Osteocyte (in vitro differentiated cells): Measurements from ENCODE around the gene REEP2. TPM values are rescaled to one million over a fixed set of nuclear protein-coding genes. Genes with fewer than 3 reads are reported as not detected.

ENCODE experiments used
- DNase-seq: peaks from one replicate; pipeline ENCODE4 v3.0.0; 2021; ENCODE audit warnings: mixed read lengths; ENCODE audit not compliant: unreplicated experiment; ENCODE audit errors: extremely low spot score
- H3K27ac Mint-ChIP-seq: one replicate; pipeline ENCODE4 v1.8.0; 2021; ENCODE audit warnings: mild to moderate bottlenecking, mixed read lengths; ENCODE audit not compliant: unreplicated experiment
- H3K27me3 Mint-ChIP-seq: one replicate; pipeline ENCODE4 v1.8.0; 2021; ENCODE audit warnings: mixed read lengths; ENCODE audit not compliant: unreplicated experiment
- H3K36me3 Mint-ChIP-seq: one replicate; pipeline ENCODE4 v1.8.0; 2021; ENCODE audit warnings: mixed read lengths; ENCODE audit not compliant: unreplicated experiment
- H3K4me1 Mint-ChIP-seq: one replicate; pipeline ENCODE4 v1.8.0; 2021; ENCODE audit warnings: mixed read lengths; ENCODE audit not compliant: unreplicated experiment
- H3K4me3 Mint-ChIP-seq: one replicate; pipeline ENCODE4 v1.8.0; 2021; ENCODE audit warnings: mild to moderate bottlenecking, moderate library complexity, mixed read lengths; ENCODE audit not compliant: unreplicated experiment
- H3K9me3 Mint-ChIP-seq: one replicate; pipeline ENCODE4 v1.8.0; 2021; ENCODE audit warnings: mixed read lengths; ENCODE audit not compliant: unreplicated experiment
- total RNA-seq: library from RNA; stranded (reverse); gene quantifications from 2 replicates; pipeline ENCODE4 v1.2.1, GENCODE V29; 2021
- TF ChIP-seq, protein P1 (sequence below): fragments of 200-600 bp; sonication (generic); IDR thresholded peaks from 2 replicates; pipeline ENCODE4 v1.5.0; 2021; ENCODE audit warnings: antibody characterized with exemption, mild to moderate bottlenecking, moderate library complexity

REEP2 gene
- total RNA-seq, 1 donor from 2014 or later, result 18.3 TPM

GRCh38 chr5:138448481-138449398 lies 9.9 kb downstream of the REEP2 start:
- peak overlapping the region; percentile 92 for H3K27ac Mint-ChIP-seq
- H3K4me1 Mint-ChIP-seq, result peaks cover 23% of the 10 kb centered on the region
- peaks cover 3% of the 10 kb centered on the region for H3K27me3 Mint-ChIP-seq
- peak; percentile 93 for DNase-seq
- TF ChIP-seq, protein P1, sequence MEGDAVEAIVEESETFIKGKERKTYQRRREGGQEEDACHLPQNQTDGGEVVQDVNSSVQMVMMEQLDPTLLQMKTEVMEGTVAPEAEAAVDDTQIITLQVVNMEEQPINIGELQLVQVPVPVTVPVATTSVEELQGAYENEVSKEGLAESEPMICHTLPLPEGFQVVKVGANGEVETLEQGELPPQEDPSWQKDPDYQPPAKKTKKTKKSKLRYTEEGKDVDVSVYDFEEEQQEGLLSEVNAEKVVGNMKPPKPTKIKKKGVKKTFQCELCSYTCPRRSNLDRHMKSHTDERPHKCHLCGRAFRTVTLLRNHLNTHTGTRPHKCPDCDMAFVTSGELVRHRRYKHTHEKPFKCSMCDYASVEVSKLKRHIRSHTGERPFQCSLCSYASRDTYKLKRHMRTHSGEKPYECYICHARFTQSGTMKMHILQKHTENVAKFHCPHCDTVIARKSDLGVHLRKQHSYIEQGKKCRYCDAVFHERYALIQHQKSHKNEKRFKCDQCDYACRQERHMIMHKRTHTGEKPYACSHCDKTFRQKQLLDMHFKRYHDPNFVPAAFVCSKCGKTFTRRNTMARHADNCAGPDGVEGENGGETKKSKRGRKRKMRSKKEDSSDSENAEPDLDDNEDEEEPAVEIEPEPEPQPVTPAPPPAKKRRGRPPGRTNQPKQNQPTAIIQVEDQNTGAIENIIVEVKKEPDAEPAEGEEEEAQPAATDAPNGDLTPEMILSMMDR, result no peak
- no peak overlapping the region for H3K4me3 Mint-ChIP-seq
- H3K9me3 Mint-ChIP-seq, result no peaks in the 10 kb centered on the region
- no peaks in the 10 kb centered on the region for H3K36me3 Mint-ChIP-seq

GRCh38 chr5:138449501-138450239 lies 10.8 kb downstream of the REEP2 start:
- H3K4me3 Mint-ChIP-seq, result no peak overlapping the region
- peak; percentile 97 for DNase-seq
- TF ChIP-seq, protein P1, result peak; percentile 93
- peak overlapping the region; percentile 92 for H3K27ac Mint-ChIP-seq
- peaks cover 23% of the 10 kb centered on the region for H3K4me1 Mint-ChIP-seq
- H3K27me3 Mint-ChIP-seq, result peaks cover 3% of the 10 kb centered on the region
- H3K36me3 Mint-ChIP-seq, result no peaks in the 10 kb centered on the region
- H3K9me3 Mint-ChIP-seq, result no peaks in the 10 kb centered on the region

GRCh38 chr5:138450971-138451370 lies 12.1 kb downstream of the REEP2 start:
- H3K36me3 Mint-ChIP-seq, result no peaks in the 10 kb centered on the region
- no peak overlapping the region for H3K27ac Mint-ChIP-seq
- no peak overlapping the region for H3K4me3 Mint-ChIP-seq
- H3K27me3 Mint-ChIP-seq, result peaks cover 3% of the 10 kb centered on the region
- H3K4me1 Mint-ChIP-seq, result peaks cover 23% of the 10 kb centered on the region
- TF ChIP-seq, protein P1, result no peak
- DNase-seq, result no peak
- H3K9me3 Mint-ChIP-seq, result no peaks in the 10 kb centered on the region

DNA sequence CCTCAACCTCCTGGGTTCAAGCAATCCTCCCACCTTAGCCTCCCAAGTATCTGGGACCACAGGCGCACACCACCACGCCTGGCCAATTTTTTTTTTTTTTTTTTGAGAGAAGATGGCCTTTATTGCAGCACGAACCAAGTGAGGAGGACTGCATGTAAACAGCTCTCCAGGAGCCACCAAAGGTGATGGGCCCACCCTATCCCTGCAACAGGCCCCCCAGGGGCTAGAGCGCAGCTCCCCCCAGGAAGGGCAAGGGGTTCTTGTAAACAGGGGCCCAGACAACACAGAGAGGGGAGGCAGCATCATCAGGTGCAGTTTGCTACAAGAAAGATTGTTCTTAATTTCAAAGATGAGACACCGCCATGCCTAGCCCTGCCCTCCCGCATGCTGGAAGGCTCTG lies 13.9 kb downstream of the REEP2 start:
- TF ChIP-seq, protein P1, result no peak
- peaks cover 3% of the 10 kb centered on the region for H3K27me3 Mint-ChIP-seq
- peaks cover 23% of the 10 kb centered on the region for H3K4me1 Mint-ChIP-seq
- no peak overlapping the region for H3K4me3 Mint-ChIP-seq
- DNase-seq, result no peak
- no peaks in the 10 kb centered on the region for H3K9me3 Mint-ChIP-seq
- H3K27ac Mint-ChIP-seq, result no peak overlapping the region
- H3K36me3 Mint-ChIP-seq, result no peaks in the 10 kb centered on the region

GRCh38 chr5:138453590-138453989 lies 14.7 kb downstream of the REEP2 start:
- TF ChIP-seq, protein P1, result no peak
- H3K9me3 Mint-ChIP-seq, result no peaks in the 10 kb centered on the region
- no peak for DNase-seq
- H3K4me1 Mint-ChIP-seq, result peaks cover 16% of the 10 kb centered on the region
- H3K36me3 Mint-ChIP-seq, result no peaks in the 10 kb centered on the region
- H3K4me3 Mint-ChIP-seq, result no peak overlapping the region
- peaks cover 3% of the 10 kb centered on the region for H3K27me3 Mint-ChIP-seq
- no peak overlapping the region for H3K27ac Mint-ChIP-seq
